GM18520 (cell line): ENCODE data around the gene KMT2E.
"Not testable (repeated sequence)": the region's sequence is repeated elsewhere in the genome, so short reads cannot be mapped to it uniquely, and the experiment has no call there.

Experiments used
- ATAC-seq: cut with Tn5 transposase; IDR thresholded peaks from one replicate; pipeline ENCODE4 v1.9.1; 2021; ENCODE audit not compliant: unreplicated experiment

The KMT2E gene

DNA sequence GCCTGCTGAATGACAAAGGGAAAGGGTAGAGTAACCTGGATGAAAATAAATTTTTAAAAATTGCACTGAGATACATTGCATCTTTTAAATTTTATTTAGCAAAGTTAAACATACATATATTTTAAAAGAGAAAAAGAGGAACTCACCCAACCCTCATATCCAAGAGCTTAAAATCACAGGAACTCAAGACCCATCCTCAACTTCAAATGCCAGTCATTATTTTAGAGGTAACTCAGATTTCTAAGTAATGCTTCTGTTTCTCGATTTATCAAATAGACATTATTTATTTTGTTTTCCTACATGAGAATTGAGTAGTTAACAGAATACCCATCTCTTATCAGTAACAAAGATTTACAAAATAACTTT, 32.4 kb upstream of the KMT2E start:
- no peak for ATAC-seq

DNA sequence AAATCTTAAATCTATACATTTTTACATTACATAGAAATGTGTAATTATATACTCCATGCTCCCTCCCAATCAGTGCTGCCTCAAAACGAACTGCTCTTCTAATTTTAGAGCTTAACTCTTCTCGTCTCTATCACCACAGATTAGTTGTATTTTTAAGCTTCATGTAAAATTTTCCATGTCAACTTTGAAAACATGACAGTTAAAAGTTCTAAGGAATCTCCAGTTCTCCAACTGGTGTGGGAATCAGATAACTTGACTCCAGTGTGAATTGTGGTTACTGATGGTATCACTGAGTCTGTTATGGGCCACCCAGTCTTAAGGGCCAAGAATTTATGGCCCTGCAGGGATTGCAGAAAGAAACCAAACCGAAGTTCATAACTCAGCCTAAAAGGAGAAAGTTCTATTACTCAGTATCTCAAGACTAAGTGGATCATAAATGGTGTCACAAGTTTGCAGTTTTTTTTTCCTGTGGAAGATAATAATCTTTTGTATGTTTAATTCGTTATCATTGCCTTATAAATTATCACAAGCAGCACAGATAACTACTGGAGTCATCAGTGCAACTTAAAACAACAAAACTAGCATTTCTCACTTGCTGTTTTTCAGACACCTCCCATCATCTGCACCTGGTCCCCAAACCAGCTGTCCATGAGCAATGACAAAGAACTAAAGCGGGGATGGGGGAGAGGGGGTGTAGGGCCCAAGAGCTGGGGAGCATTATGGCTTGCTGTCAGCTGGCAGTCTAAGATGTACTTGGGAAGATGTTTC, 31.5 kb upstream of the KMT2E start:
- ATAC-seq: no peak

DNA sequence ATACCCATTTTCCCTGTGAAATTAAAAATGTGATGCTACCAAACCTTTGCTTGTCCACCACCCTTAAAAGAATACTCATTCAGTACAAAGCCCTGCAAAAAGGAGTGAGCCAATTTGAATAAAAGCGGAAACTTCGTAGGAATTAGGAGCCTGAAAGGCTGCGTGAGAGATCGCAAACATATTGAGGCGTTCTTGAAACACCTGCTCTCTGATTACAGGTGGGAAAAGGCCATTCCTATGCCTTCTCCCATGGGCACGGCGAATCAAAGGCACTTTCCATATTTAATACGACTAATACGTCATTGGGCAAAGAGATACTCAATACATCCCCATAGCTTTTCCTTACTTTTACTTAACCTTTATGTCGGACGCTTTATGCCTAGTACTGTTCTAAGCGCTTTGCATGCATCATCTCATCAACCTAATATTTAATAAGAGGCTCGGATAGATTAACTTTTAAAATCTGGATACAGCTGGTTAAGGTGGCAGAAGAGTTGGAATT, 30.9 kb upstream of the KMT2E start:
- no peak for ATAC-seq

DNA sequence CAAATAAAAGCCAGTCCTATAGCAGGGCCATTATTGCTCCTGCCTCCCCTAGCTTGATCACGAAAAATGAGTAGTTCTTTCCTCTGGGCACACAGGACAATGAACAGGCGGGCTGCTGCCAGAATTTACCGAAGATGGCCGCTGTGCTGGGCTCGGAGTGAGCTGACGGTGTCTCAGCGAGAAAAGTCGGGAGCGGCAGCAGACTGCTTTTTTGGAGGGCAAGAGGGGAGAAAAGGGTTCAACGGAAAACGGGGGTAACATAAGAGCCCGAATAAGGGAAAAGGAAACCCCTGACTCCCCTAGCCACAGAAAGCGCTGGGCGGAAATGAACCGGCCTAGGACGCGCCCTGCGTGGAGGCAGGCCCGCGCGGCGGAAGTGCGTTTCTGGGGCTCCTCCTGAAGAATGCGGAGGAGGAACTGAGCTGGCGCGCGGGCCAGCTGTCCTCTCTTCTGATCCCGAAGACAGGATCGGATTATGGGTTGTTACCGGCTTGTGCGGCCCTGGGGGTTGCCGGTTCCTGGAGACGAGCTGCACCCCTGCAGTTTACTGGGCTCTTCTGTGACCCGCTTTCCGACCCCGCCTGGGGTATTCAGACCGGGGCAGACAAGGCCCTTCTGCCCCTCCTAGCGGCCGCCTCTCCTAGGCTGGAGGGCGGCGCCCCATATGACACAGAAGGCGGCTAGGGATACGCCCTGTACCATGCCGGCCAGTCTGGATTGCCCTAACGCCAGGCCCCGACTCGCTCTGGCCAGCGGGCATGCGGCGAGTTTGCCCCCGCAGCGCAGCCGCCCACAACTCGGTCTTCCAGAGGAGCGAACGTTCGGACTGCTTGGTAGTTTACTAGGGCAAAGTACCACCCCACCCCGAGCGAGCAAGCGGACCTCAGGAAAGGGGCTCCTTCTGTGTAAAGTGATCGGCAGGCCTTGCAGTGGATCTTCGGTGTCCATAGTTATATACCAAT, 30.1 kb upstream of the KMT2E start:
- ATAC-seq: peak; percentile 78

DNA sequence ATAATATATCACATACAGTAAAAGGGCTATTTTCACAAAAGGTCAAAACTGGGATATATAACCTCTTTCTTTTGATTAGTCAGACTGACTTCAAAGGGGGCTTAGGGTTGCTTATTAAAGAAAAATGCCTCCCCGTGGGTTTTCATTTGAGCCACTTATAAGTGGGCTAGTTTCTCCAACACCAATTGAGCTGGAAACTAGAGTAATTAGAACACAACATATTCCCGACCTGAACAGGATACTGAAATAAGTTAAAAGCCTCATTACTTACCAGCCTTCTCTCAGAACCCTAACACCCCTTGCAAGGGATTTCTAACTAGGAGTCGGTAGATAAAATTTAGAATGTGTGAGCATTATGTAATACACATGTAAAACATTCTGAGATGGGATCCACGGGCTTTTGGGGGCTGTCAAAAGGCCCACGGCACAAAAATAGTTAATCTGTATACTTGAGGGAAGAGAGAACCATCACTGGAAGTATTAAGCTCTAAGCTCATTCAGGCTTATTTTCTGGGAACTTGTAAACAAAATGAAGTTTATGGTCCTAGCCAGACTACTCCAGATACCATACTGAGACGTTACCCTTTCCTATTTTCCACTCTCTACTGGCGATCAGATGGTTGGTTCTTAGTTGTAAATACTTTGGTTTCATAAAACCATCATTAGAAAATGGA, 29.3 kb upstream of the KMT2E start:
- ATAC-seq: no peak

DNA sequence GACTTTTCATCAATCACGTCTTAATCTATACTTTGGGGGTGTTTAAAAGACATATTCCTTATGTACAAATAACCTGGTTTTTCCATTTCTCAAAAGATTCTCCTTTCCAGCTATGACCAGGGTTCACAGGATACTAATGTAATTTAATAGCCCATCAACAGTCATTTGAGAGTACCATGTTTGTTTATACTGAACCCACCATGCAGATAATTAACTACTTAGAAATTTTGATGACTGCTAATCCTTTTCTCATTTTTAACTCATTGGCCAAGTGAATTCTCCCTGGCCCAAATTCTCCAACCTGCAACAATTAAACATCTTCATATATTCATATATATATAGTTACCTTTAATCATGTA, 28.8 kb upstream of the KMT2E start:
- no peak for ATAC-seq

DNA sequence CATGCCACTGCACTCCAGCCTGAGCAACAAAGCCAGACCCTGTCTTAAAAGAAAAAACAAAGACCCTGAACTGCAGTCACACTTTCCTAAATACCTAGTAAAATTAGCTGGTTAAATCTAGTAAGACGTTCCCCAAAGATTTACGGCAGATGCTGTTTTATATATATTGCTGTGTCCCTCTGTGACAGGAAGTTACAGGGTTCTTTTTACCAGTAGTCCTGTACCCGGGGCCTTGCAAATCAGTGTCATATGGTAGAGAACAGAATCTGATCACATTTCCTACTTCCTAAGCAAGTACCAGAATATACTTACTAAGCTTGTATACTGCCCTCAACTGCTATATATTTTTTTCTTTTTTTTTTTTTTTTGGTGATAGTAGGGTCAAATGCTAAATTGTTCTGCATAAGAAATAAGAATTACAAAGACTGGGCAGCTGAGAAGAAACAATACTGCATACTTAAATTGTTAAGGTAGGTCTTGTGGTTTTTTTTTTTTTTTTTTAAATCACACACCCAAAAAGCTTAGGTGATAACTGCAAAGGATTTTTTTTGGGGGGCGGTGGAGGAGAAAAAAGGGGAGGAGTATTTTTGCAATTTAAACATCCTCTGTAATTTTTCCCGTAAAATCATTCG, 27.3 kb upstream of the KMT2E start:
- ATAC-seq: no peak

DNA sequence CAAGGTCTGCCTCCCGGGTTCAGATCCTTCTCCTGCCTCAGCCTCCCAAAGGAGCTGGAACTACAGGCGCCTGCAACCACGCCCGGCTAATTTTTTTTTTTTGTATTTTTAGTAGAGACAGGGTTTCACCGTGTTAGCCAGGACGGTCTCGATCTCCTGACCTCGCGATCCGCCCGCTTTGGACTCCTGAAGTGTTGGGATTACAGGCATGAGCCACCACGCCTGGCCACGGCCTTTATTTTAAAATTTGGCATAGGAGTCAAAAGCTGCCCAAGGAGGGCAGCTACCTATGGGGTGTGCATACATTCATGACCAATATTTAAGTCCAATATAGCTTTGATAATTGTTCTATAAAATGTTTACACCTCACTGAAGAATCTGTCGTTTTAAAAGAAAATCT, 26.6 kb upstream of the KMT2E start:
- not testable (repeated sequence) for ATAC-seq

DNA sequence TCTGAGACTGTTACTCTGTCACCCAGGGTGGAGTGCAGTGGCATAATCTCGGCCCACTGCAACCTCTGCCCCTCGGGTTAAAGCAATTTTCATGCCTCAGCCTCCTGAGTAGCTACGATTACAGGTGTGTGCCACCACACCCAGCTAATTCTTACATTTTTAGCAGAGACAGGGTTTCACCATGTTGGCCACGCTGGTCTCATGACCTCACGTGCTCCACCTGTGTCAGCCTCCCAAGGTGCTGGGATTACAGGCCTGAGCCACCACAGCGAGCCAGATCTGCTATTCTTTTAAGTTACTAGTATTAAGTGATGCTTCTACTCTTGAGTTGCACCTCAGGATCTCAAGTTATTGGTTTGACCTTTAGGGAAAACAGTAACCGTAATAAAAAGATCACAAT, 23.0 kb upstream of the KMT2E start:
- no peak for ATAC-seq

DNA sequence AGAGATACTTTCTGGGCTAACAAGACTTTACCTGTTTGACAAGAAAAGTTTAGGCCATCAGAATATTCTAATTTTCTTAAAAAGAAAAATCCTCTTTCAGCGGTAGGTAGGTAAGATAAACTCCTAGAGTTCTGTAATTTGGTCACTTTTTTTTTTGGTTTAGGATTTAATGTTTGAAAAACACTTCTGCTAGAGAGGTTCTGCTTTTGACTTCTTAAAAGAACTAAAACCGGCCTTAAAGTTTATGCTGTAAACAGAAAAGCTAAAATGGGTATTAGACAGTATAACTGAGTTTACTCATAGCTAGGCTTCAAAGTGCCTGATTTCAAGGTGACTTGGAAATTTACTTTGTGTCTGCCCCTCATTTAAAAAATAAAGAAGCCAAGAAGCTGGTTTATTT, 21.7 kb upstream of the KMT2E start:
- ATAC-seq: no peak

DNA sequence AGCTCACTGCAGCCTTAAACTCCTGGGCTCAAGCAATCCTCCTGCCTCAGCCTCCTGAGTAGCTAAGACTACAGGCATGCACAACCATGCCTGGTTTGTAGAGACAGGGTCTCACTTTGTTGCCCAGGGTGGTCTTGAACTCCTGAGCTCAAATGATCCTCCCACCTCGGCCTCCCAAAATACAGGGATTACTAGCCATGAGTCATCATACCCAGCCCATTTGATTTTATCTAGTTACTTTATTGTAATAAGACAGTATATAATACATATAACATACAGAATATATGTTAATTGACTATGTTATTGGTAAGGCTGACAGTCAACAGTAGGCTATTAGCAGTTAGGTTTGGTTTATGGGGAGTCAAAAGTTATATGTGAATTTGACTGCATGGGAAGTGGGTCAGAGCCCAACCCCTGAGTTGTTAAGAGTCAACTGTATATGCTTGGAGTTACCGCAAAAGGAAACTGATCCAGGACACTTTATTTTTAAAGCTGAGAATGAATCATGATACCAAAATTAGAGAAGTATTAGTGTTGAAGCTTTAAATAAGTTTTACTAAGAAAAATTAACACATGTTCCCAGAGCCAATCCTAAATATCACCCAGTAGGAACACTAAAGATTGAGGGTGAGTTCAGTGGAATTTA, 20.7 kb upstream of the KMT2E start:
- no peak for ATAC-seq

DNA sequence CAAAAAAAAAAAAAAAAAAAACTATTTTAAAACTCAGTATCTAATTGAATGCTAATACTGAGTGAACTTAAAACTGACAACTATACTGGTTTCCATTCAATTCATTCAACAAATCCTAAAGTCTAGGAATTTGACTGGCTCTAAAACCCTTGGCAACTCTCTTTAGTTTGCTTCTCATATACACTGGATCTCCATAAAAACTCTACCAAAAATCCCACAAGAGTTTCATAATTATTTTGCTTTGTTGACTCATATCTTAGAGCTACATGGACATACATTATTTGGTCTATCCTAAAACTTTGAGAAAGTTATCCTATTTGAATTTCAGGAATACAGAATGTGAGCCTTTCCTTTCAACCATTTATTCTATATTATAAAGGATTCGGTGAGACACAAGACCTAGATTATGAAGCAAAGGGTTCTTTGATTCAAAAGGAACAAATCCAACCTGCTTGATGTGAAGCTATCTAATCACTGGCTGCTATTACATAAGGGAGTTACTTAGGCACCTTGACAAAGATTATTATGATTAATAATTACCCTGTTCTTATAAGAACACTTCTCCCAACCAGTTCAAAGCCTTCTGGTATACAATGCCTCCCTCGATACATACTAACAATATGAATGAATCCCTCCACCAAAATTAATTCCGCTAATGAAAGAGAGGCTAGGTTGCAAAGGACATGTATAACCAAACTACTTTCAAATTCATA, 15.8 kb upstream of the KMT2E start:
- ATAC-seq: no peak

DNA sequence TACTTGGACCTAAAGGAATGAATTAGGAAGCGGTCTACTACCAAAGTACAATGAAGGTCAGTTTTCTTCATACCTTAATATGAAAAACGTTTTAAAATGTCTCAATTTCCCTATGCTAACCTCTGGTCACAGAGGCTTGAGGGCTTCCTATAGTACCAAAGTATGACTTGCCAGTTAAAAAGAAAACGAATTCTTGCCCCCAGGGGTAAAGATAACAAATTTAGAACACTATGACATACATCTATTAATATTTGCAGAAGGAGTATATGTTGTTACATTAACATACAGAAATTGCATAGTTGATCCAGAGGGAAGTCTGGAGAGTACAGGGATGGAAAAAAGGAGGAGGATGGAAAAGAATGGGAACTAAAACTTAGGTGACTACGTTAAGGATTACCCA, 13.8 kb upstream of the KMT2E start:
- ATAC-seq: no peak

DNA sequence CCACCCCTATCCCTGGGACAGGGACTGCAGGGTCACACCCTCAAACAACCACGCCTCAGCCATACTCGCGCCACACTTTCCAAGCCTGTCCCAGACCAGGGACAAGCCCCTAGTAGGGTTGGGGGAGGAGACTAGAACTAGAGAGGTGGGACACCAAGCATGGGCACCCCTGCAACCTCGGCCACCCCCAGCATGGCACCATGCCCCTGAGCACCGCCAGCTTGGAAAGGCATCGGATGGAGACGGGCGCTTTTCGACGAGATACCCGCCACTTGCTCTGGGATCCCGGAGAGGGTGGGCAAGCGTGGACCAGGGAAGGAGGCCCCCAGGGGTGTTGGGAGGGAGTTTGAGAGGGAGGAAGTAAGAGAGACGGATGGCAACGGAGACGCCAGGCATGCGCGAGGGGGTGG, 13.1 kb upstream of the KMT2E start:
- ATAC-seq: no peak

DNA sequence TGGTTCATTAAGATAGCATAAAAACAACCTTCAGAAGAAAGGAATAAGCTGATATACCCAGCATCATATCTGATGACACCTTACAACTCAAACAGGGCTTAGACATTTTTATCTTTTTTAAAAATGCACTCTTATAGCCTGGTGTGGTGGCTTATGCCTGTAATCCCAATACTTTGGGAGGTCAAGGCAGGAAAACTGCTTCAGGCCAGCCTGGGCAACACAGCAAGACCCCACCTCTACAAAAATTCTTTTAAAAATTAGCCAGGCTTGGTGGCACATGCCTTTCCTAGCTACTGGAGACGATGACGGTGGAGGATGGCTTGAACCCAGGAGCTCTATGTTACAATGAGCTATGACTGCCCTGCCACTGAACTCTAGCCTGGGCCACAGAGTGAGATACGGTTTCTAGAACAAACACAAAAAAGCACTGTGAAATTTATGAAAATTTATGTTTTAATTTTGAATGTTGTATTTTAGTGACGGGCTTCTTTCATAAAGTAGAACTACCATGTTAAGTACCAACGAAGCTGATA, 12.3 kb upstream of the KMT2E start:
- no peak for ATAC-seq

DNA sequence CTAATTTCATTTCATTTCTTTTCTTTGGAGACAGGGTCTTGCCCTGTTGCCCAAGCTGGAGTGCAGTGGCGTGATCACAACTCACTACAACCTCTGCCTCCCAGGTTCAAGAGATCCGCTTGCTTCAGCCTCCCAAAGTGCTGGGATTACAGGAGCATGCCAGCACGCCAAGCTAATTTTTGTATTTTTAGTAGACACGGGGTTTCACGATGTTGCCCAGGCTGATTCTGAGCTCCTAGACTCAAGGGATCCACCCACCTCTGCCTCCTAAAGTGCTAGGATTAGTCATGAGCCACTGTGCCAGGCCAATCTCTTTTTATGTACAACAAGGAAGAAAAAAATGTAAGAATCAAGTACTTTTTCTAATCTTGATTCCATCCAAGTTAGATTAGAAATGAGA, 10.7 kb upstream of the KMT2E start:
- ATAC-seq: no peak

DNA sequence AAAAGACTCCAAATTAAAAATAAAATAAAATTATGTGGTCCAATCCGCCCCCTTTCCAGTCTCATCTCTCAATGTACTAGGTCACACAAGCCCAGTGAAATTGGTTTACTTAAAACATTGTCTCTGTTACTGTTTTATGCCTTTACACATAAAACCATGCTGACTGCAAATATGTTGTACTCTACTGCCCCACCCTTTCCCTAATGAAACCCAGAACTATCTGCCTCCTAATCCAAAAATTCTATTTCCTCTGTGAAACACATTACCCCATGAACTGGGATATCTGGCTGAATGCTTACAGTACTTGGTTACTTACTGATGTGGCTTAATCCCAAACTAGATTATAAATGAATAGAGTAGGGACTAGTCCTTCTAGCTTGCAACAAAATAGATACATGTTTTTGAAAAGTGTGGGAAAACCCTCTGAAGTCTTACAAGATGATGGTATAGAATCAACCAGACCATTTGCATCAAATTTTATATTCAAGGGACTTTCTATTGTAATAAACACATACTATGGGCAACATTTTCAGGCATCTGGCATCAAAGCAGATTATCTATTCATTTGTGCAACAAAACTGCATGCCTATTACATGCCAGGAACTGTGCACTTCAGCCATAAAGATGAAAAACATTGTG, 10.0 kb upstream of the KMT2E start:
- no peak for ATAC-seq

DNA sequence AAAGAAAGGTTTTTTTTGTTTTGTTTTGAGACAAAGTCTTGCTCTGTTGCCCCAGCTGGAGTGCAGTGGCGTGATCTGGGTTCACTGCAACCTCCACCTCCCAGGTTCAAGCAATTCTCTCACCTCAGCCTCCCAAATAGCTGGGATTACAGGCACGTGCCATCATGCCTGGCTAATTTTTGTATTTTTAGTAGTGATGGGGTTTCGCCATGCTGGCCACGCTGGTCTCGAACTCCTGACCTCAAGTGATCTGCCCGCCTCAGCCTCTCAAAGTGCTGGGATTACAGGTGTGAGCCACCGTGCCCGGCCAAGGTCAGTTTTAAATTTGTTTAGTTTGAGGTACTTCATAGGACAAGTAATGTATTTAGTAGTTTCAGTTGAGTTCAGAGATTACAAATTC, 9.0 kb upstream of the KMT2E start:
- ATAC-seq: not testable (repeated sequence)

DNA sequence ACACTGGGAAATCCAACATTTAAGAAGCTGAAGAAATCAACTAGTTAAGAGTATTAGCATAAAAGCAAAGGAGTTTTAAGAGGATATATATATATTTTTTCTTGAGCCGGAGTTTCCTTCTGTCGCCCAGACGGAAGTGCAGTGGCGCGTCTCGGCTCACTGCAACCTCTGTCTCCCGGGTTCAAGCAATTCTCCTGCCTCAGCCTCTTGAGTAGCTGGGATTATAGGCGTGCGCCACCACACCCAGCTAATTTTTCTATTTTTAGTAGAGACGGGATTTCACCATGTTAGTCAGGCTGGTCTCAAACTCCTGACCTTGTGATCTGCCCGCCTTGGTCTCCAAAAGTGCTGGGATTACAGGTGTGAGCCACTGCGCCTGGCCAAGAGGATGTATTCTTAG, 8.5 kb upstream of the KMT2E start:
- ATAC-seq: not testable (repeated sequence)
